NB4 (cell line): ENCODE measurements around the gene KIRREL3.

Experiments
- MYC ChIP-seq: IDR thresholded peaks from 2 replicates; pipeline ENCODE4 v1.6.1; 2011; ENCODE audit warnings: low read depth, low read length
- POLR2A ChIP-seq: IDR thresholded peaks from 2 replicates; pipeline ENCODE4 v1.6.1; 2011; ENCODE audit warnings: mild to moderate bottlenecking; ENCODE audit not compliant: insufficient read length; ENCODE audit errors: extremely low read depth
- TF ChIP-seq, protein P1 (sequence below): IDR thresholded peaks from one replicate; pipeline ENCODE4 v1.5.1; 2012; ENCODE audit warnings: low read depth, low read length
- TF ChIP-seq, protein P2 (sequence below): IDR thresholded peaks from 2 replicates; pipeline ENCODE4 v1.6.1; 2011; ENCODE audit warnings: low read depth, low read length

DNA sequence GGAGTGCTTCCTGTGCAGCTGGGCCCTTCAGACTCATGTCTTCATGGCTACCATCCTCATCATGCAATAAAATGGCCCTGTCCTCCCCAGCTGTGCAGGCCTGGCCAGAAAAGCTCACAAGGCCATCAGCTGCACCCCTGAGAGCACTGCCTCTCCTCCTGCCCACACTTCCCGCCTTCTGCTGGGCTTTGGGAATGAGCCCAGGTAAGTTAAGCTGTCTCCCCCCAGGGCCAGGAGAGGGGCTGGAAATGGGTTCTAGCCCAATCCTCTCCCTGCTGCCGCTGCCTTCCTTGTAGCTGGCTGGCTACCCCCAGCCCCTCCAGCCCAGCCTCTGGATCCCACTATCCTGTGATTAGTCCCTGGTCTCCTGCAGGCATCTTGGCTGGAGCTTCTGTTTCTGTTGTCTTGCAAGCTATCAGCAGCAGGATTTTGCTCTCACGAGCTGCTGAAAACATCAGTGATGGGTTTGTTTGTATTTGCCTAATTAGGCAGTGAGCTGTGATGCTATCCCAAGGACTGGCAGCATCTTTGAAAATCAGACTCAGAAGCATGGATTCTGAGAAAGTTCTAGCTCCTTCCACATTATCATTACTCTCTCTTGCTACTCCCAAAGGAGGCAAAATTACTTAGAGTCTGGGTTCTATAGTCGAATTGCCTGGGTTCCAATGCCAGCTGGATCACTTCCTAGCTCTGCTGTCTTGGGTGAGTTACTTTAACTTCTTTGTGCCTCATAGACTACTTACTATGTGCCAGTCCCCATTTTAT lies 476.9 kb downstream of the KIRREL3 start:
- no peak for TF ChIP-seq MYC
- TF ChIP-seq, protein P1, sequence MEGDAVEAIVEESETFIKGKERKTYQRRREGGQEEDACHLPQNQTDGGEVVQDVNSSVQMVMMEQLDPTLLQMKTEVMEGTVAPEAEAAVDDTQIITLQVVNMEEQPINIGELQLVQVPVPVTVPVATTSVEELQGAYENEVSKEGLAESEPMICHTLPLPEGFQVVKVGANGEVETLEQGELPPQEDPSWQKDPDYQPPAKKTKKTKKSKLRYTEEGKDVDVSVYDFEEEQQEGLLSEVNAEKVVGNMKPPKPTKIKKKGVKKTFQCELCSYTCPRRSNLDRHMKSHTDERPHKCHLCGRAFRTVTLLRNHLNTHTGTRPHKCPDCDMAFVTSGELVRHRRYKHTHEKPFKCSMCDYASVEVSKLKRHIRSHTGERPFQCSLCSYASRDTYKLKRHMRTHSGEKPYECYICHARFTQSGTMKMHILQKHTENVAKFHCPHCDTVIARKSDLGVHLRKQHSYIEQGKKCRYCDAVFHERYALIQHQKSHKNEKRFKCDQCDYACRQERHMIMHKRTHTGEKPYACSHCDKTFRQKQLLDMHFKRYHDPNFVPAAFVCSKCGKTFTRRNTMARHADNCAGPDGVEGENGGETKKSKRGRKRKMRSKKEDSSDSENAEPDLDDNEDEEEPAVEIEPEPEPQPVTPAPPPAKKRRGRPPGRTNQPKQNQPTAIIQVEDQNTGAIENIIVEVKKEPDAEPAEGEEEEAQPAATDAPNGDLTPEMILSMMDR: no peak
- TF ChIP-seq, protein P2, sequence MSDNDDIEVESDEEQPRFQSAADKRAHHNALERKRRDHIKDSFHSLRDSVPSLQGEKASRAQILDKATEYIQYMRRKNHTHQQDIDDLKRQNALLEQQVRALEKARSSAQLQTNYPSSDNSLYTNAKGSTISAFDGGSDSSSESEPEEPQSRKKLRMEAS: no peak
- no peak for TF ChIP-seq POLR2A
